Nephron (organoid): ENCODE results near the gene APOLD1.
"Not testable (repeated sequence)": the region's sequence is repeated elsewhere in the genome, so short reads cannot be mapped to it uniquely, and the experiment has no call there.

Experiments used
- H3K27ac Mint-ChIP-seq, 3 experiments: 2 replicates each; pipeline ENCODE4 v1.8.0; 2020; ENCODE audit warnings: mixed read lengths in 3 of 3, mild to moderate bottlenecking in 2 of 3, moderate library complexity in 1 of 3
- H3K27me3 Mint-ChIP-seq: 2 replicates; pipeline ENCODE4 v1.8.0; 2021; ENCODE audit warnings: low read depth, mild to moderate bottlenecking, moderate library complexity, mixed read lengths
- H3K36me3 Mint-ChIP-seq: 2 replicates; pipeline ENCODE4 v1.8.0; 2020; ENCODE audit warnings: low read depth, mixed read lengths
- H3K4me1 Mint-ChIP-seq: 2 replicates; pipeline ENCODE4 v1.8.0; 2020; ENCODE audit warnings: mixed read lengths
- H3K4me3 Mint-ChIP-seq, 3 experiments: 2 replicates each; pipeline ENCODE4 v1.8.0; 2020; ENCODE audit warnings: mild to moderate bottlenecking in 3 of 3, mixed read lengths in 3 of 3, moderate library complexity in 2 of 3
- H3K9me3 Mint-ChIP-seq: 2 replicates; pipeline ENCODE4 v1.8.0; 2020; ENCODE audit warnings: mixed read lengths
- CTCF ChIP-seq, 3 experiments: fragments of 200-600 bp; sonication (generic); IDR thresholded peaks; one replicate each; pipeline ENCODE4 v1.5.0; 2021; ENCODE audit warnings: antibody characterized with exemption in 3 of 3; ENCODE audit not compliant: unreplicated experiment in 3 of 3

APOLD1 gene

GRCh38 chr12:12784911-12785814 is at the start of gene APOLD1:
Gene APOLD1, plus strand, starts transcription at chr12:12785659. Its CDS starts 33 bp downstream, at chr12:12785692.
- Mint-ChIP-seq H3K9me3 (peaks cover 3% of the 10 kb centered on the region), H3K36me3 (no peaks in the 10 kb centered on the region), H3K27ac (peak within 1 kb of the TSS; percentile 74 to 84 (median 81)), H3K4me3 (peak within 1 kb of the TSS; percentile 56 to 75 (median 69)), H3K27me3 (no peaks in the 10 kb centered on the region), H3K4me1 (peaks cover 34% of the 10 kb centered on the region)
- TF ChIP-seq CTCF (IDR thresholded peaks at IDR 0.05; ENCODE audit: unreplicated experiment in 3 of 3) = no peak

- Mint-ChIP-seq H3K27me3 (no peaks in the 10 kb centered on the region), H3K4me1 (peaks cover 52% of the 10 kb centered on the region), H3K4me3 (no peak overlapping the region), H3K9me3 (no peaks in the 10 kb centered on the region), H3K27ac (peak overlapping the region; percentile 39 to 85 (median 66)), H3K36me3 (no peaks in the 10 kb centered on the region)
- TF ChIP-seq CTCF (IDR thresholded peaks at IDR 0.05; ENCODE audit: unreplicated experiment in 3 of 3) = peak; percentile 51 to 71 (median 59)
Measured at GRCh38 chr12:12736759-12737676, 48.4 kb upstream of the APOLD1 start.

GRCh38 chr12:12738152-12738551 is 47.3 kb upstream of the APOLD1 start:
- H3K27me3 Mint-ChIP-seq, H3K27ac Mint-ChIP-seq, H3K4me3 Mint-ChIP-seq, H3K36me3 Mint-ChIP-seq, H3K9me3 Mint-ChIP-seq: not testable (repeated sequence)
- peaks cover 52% of the 10 kb centered on the region for H3K4me1 Mint-ChIP-seq

- TF ChIP-seq CTCF (IDR thresholded peaks at IDR 0.05; ENCODE audit: unreplicated experiment in 3 of 3) = no peak
- Mint-ChIP-seq H3K9me3 (no peaks in the 10 kb centered on the region), H3K27me3 (no peaks in the 10 kb centered on the region), H3K36me3 (peaks cover 4% of the 10 kb centered on the region), H3K4me3 (no peak overlapping the region), H3K4me1 (peaks cover 49% of the 10 kb centered on the region), H3K27ac (peak overlapping the region; percentile 21 to 51 (median 43))
Measured at GRCh38 chr12:12741660-12742059, 43.8 kb upstream of the APOLD1 start.

GRCh38 chr12:12744546-12745305 is 40.7 kb upstream of the APOLD1 start:
- Mint-ChIP-seq H3K36me3 (peaks cover 4% of the 10 kb centered on the region), H3K4me1 (peaks cover 38% of the 10 kb centered on the region), H3K4me3 (no peak overlapping the region), H3K27ac (peak overlapping the region; percentile 32 to 80 (median 62)), H3K9me3 (no peaks in the 10 kb centered on the region), H3K27me3 (peaks cover 3% of the 10 kb centered on the region)
- no peak for TF ChIP-seq CTCF (IDR thresholded peaks at IDR 0.05; ENCODE audit: unreplicated experiment in 3 of 3)
